Central memory CD4-positive, alpha-beta T cell (primary cell): ENCODE measurements around the gene CPA1.
A peak's percentile ranks its signal among the peaks of the same experiment; 100 is the strongest.
"Not testable (repeated sequence)": the region's sequence is repeated elsewhere in the genome, so short reads cannot be mapped to it uniquely, and the experiment has no call there.

Source experiments
- DNase-seq: peaks from one replicate; pipeline ENCODE4 v3.0.0; 2022

The CPA1 gene

DNA sequence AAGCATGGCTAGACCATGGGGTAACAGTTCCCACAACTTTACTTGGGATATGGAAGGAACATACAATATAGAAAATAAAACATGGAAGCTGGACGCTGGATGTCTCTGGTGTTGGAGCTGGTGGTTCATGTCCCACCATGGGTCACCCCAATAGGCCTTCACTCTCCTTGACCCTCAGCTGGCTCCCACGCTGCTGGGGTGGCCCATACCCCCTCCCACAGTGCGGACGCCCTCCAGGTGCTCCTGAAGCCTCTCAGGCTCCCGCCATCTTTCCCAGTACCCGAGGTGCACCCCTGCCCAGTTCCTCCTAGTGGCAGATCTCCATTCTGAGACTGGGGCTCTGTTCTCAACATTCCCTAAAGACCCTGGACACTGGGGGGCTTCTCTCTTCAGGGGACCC, 5.8 kb upstream of the CPA1 start:
- no peak for DNase-seq

DNA sequence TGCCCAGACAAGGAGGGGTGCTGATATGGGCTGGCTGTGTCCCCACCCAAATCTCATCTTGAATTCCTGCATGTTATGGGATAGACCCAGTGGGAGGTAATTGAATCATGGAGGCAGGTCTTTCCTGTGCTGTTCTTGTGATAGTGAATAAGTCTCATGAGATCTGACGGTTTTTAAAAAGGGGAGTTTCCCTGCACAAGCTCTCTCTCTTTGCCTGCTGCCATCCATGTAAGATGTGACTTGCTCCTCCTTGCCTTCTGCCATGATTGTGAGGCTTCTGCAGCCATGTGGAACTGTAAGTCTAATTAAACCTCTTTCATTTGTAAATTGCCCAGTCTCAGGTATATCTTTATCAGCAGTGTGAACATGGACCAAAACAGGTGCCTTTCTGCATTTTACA, 3.8 kb upstream of the CPA1 start:
- not testable (repeated sequence) for DNase-seq

DNA sequence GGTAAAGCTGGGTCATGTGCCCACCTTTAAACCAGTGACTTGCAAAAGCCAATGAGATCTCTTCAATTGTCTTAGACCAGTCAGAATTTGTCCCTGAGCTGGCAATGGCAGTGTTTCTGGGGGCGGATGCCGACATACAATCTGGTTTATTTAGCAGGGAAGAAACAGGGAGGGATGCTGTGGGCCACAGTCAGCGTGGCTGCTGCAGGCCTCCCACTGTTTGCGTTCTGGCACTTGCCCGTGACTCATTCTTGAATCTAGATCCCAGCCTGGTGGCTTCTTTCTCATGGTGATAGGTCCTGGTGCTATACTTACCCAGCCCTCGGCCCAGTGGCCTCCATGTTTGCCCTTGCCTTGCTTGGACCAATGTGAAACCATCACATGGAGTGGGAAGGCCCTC, 3.1 kb upstream of the CPA1 start:
- DNase-seq, result no peak

DNA sequence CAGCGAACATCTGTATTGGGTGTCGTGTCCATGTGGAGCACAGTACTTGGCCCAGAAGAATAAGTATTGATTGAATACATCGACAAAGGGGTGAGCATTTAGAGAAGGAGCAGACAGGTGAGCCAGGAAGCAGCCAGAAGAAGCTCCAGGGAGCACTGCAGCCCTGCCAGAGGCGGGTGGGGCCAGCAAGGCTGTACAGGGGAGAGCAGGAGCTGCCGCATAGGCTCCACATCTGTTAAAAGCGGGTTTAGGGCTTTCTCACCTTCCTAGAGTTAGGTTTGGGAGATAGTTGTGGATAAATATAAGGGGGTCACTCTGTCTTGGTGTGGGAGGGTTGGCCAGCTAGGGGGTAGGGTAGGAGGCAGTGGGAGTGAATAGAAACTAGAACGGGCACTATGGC, 1.3 kb upstream of the CPA1 start:
- DNase-seq, result no peak

DNA sequence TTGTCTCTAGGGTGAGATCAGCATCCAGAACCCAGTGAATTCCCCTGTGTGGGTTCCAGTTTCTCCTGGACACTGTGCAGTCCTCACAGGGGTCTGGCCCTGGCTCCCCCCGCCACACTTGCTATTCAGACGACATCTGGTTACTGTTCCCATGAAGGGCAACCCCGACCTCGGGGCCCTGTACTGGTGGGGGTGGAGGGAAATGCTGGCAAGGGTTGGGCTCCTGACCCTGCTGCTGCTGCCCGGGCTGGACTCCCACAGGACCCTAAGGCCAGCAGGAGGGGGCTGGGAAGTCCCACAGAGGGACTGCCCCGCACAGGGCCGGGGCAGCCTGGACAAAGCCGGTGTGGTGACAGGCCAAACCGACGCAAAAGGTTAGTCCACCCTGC, 768 bp upstream of the CPA1 start:
- DNase-seq, result no peak

DNA sequence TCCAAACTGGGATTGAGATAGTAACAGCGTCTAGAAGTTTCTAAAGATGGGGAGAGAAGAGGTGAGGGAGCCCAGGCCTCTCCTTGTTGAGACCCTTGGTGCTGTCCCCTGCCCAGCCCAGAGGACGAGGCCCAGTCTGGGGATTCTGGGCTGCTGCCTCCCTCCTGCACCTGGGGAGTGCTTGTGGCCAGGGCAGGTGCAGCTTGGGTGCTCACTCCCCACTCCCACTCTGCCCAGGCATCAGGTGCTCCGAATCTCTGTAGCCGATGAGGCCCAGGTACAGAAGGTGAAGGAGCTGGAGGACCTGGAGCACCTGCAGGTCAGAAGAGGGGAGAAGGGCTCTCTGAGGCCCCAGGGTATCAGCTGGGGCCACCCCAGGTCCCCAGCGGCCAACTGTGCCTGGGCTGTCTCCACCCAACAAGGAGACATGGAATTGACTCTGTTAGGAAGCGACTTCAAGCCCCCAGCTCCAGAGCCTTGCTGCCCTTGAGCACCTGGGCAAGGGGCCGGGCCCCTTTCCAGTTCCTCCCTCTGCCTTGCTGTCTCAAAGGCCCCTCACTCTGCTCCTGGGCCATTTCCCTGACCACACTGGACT, 664 bp downstream of the CPA1 start:
- no peak for DNase-seq

DNA sequence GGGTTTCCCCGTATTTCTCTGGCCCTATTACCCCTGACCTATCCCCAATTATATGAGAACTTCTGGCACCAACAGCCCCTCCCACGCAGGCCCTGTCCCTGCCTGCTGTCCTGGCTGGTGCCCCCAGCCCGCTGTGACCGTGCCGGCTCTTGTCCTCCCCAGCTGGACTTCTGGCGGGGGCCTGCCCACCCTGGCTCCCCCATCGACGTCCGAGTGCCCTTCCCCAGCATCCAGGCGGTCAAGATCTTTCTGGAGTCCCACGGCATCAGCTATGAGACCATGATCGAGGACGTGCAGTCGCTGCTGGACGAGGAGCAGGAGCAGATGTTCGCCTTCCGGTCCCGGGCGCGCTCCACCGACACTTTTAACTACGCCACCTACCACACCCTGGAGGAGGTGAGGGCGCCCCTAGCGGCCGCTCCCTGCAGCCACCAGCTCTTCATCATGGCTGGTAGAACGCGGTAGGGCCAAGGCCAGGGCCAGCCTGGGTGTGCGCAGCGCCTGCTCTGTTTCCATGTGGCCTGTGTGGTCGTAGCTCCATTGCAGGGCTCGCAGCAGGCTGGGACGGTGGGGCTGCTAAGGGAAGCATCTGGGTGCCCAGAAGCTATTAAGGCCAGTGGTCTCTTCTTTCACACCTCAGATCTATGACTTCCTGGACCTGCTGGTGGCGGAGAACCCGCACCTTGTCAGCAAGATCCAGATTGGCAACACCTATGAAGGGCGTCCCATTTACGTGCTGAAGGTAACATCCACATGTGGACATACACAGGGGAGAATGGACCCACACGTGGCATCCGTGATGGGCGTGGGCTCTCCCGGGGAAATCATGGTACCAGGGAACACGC, 1.4 kb downstream of the CPA1 start:
- DNase-seq, result no peak

DNA sequence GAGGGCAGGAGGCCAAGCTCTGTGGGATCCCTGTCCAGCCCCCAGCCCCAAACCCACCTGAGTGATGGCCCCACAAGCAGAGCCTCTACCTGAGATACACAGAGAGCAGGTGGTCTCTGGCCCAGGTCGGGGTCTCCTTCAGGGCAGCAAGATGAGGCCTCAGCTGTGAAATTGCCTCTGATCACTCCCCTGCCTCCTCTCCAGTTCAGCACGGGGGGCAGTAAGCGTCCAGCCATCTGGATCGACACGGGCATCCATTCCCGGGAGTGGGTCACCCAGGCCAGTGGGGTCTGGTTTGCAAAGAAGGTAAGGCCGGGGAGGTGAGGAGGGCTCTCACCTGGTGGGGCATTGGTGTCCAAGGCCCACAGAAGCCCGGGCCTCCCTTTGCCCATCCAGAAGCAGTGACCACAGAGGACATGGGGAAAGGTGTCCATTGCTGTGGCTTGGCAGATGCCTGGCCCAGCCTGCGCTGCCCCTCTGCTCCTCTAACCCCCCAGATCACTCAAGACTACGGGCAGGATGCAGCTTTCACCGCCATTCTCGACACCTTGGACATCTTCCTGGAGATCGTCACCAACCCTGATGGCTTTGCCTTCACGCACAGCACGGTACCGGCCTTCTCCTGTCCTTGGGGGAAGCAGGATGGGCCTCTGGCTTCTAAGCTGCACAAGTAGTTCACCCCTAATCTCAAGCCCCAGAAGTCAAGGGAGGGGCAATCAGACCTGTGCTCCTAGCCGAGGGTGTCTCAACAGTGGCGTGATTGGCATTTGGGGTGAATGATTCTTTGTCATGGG, 3.1 kb downstream of the CPA1 start:
- DNase-seq, result no peak

DNA sequence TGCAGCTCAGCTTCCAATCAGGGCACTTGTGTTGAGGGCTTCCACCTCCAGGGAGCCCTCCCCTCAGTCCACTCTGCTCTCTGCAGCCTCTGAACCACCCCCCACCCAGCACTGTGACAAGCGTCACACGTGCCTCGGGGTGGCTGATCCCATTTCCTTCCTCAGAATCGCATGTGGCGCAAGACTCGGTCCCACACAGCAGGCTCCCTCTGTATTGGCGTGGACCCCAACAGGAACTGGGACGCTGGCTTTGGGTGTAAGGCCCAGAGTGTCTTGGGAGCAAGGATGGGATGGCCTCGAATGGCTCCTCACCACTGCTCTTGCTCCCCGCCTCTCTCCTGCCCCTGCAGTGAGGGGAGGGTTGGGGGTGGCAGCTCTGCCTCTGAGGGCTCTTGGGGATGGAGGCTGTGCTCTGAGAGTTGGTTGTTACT, 4.1 kb downstream of the CPA1 start:
- DNase-seq, result no peak

DNA sequence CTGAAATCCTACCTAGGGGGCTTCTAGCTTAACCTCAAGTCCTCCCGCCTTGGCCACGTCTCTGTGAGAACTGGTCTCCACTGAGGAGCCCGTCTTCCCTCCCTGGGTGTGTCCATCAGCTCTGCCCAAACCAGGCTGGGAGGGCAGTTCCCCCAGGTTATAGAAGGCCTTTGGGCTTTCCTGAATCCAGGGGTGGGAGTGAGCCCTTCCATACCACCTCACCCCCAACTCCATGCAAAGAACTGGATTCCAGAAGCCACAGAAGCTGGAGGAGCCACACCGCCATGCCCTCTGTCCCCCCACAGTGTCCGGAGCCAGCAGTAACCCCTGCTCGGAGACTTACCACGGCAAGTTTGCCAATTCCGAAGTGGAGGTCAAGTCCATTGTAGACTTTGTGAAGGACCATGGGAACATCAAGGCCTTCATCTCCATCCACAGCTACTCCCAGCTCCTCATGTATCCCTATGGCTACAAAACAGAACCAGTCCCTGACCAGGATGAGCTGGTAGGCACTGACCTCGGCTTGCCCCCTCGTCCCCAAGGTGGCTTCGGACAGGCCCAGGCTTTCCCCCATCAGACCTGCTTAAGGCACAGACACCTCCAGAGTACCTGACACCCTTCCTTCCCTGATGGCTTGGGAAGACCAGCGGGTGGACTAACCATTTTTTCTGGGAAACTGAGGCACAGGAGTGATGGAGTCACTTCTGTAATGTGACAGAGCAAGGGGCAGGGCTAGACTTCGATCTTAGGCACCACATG, 4.7 kb downstream of the CPA1 start:
- no peak for DNase-seq

DNA sequence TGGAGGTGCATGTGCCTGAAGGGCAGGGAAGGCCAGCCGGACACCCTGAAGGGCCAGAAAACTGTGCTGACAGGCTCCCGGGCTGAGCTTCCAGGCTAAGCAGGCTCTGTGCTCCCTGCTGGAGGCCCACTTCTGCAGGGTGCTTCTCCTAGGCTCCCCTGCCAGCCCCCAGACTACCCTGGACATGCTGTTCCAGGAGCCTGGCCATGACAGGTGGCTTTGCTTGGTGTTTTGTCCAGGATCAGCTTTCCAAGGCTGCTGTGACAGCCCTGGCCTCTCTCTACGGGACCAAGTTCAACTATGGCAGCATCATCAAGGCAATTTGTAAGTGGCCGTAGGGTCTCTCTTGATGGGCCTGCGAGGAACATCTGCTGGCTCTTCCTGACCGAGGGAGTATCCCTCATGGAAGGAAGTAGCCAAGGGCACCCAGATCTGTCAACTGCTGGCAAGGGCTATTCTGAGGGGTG, 5.3 kb downstream of the CPA1 start:
- no peak for DNase-seq

DNA sequence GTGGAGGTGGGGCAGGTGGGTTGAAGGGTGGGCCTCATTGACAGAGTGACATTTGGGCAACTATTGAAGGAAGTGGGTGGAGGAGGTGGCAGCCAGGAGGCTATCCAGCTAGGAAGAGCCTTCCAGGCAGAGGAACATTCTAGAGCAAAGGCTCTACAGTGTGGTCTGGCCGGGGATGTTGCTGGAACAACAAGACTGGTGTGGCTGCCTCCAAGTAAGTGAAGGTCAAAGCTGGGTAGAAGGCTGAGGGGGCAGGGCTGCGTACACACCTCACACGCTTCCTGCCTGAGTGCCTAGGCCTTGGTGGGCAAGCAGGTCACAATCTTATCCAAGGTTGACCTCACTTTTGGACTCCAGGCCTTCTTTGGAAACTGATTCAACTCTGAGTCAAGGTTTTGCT, 6.6 kb downstream of the CPA1 start:
- DNase-seq, result no peak

DNA sequence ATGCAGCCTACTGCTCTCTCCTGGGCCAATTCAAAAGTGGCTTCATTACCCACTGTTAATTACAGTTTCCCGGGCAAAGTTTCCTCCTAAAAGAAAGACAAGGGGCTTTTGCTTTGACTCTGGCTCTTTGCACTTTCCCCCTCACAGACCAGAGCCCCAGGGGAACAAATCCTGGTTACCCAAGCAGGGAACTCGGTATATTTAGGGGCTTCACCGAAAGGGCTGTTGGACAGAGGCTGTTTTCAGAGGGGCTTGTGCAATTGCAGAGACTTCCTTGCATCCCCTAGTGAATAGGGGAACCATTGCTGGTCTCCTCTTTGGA, 7.0 kb downstream of the CPA1 start:
- DNase-seq, result no peak

DNA sequence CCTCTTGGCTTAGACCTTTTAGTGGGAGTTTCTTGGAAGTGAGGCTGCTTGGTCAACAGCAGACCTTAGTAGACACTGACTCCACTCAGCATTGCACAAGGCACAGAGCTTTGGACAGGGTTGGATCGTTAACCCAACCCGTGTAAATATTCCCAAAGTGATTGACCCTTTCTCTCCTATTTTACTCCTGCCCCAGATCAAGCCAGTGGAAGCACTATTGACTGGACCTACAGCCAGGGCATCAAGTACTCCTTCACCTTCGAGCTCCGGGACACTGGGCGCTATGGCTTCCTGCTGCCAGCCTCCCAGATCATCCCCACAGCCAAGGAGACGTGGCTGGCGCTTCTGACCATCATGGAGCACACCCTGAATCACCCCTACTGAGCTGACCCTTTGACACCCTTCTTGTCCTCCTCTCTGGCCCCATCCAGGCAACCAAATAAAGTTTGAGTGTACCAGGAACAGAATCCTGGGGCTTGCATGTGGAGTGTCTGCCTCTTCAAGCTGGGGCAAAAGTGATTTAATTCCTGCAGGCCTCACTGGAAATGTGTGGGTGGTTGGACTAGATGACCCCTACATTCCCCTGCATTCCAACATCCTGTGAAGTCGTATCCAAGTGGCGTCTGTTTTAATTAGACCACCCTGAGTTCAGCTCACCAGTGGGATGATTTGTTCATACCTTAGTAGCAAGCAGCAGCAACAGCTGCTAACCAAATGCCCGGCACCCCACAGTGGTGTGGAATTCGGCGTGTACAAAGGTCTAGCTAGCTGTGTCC, 7.5 kb downstream of the CPA1 start:
- DNase-seq, result no peak

DNA sequence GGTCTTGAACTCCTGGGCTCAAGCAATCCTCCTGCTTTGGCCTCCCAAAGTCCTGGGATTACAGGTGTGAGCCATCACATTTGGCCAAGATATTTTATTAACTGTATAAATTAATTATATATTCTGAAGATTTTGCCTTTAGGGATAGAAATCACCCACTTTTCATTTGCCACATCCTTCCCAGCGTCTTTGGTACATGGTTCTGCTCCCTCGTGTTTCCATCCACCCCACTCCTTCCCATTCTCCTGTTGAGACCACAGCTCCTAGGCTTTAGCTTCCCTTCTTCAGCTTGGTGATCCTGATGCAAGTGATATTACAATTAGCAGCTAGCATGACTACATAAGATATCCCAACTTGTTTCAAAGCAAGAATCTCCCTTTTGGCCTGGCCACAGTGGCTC, 8.4 kb downstream of the CPA1 start:
- no peak for DNase-seq

DNA sequence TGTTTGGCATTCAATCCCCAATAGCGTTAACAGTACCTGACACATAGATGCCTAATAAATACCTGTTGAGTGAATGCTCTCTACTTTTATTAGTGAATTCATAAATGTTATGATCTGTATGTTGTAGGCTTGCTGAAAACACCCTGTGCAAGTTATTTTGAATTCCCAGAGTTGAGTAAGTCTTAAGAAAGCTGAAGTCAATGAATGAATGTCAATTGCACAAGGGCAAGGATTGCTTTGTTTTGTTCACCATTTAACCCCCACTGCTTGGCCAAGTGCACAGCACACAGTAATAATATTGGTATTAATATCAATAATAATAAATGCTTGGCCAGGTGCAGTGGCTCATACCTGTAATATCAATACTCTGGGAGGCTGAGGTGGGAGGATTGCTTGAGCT, 10.2 kb downstream of the CPA1 start:
- DNase-seq, result no peak

DNA sequence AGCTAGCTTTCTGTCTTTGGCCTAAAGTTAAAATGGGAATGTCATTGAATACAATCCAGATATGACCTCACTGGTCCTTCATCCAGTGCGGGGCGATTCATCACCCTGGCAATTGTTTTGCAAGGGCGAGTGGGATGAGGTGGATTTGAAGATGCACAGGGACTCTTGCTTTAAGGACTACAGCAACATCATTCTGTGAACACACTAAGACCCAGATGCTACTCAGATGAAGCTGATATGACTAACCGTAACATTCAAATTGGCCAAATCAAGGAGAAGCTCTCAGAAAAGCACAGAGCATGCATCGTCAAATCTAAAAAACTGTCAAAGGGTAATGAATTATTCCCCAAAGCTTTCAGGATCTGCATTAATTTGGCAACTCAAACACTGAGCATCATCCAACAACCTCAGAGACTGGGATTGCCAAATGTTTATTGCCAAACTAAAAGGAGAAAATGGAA, 12.8 kb downstream of the CPA1 start:
- no peak for DNase-seq

DNA sequence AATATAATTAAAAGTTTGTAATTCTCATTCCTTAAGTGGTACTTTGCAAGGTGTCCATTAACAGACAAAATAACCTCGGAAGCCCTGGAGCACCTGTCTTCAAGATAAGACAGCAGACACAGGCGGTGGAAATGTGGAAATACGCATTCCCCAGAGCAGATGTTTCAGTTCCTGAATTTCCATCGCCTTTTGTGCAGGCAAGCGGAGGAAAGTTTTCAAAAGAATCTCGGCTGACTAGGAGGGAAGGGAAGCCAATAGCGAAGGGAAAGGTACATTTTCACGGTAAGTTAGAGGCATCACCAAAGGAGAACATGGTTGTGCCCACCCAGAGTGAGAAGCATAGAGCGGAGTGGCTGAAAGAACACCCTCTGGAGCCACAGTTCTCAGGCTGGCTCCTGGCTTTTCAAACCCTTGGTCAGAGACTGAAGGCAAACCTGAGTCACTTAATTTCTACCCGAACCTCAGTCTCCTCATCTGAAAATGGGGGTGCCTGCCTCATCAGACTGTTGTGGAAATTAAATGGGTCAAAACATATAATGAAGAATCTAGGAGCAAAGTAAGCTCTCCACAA, 13.6 kb downstream of the CPA1 start:
- DNase-seq, result no peak

DNA sequence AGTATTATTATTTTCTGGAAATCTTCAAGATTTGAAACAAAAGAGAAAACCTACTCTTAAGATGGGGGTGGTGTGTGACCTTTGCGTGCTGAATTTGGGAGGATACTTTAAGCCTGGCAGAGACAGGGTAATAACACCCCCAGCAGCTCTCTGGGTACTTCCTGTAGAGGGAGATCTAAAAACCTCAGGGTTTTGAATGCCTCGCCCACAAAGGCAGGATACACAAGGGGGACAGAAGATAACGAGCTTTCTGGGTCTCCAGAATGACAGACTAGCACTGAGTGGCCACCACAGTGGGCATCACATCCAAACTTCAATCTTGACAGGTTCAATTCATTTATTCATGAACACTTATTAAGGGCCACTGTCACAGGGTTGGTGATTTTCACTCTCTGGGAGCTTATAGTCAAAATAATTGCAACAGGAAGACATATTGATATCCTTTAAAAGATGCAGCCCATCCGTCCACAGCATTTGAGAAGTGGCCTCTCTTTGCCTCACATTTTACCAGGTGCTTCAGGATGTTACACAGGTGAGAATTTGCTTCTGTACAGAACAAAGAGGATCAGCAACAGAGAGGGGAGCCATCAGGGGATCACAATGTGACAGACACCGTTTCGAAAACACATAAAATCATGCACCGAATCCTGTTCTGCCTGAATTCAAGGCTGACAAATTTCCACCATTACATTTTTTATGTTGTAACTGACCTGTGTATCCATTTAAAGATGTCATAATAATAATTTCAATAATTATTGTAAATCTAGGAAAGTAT, 14.3 kb downstream of the CPA1 start:
- DNase-seq, result peak; percentile 28

DNA sequence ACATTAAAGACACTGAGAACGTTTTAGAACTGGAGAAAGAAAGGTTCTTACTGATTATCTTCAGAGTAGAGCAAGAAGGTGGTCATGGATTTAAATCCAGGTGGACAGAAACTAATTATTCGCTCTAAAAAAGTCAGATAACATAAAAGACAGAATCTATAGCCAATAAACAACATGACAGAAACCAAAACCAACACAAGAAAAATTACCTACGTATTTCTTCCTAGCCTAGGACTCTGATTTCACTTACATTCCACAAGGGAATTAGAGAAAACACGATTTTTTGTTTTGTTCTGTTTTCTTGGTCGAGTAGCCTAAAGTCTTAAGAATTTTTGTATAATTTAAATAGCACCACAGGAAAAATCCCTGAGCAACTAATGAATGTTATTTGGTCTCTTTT, 15.1 kb downstream of the CPA1 start:
- DNase-seq, result no peak

DNA sequence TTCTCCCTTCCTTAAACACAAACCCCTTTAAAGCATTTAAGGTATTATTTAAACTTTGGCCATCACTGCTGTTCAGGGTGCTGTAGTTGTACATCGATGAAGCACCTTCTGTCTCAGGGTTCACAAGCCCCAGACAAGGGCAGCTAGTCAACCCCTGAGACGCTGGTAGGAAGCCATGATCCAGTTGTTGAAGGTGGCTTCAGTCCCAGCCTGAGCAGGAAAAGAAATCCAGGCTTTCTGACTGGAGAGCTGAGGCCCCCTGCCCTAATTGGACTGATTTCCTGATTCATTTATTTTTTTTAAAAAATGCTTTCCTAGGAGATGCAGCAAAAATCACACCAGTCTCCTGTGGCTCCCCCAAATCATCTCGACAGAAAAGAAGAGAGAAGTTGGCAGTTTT, 15.8 kb downstream of the CPA1 start:
- no peak for DNase-seq
